GM21360 (cell line): ENCODE results near the gene HAUS2.
"Not testable (repeated sequence)": the region's sequence is repeated elsewhere in the genome, so short reads cannot be mapped to it uniquely, and the experiment has no call there.

Experiments used
- ATAC-seq: cut with Tn5 transposase; IDR thresholded peaks from one replicate; pipeline ENCODE4 v1.9.1; 2021; ENCODE audit warnings: mild to moderate bottlenecking, moderate library complexity; ENCODE audit not compliant: unreplicated experiment

HAUS2 gene

GRCh38 chr15:42548249-42549031 lies at the start of gene HAUS2, which contains the start of gene LRRC57:
HAUS2 (plus strand) TSS chr15:42548838; CDS start chr15:42548873, 35 bp downstream.
LRRC57 (minus strand) TSS chr15:42548793; CDS start chr15:42548434, 359 bp downstream.
- peak; percentile 81 for ATAC-seq

GRCh38 chr15:42499858-42500609 lies 48.6 kb upstream of the HAUS2 start:
- ATAC-seq = no peak

- no peak for ATAC-seq
Measured at GRCh38 chr15:42502477-42502876, 46.2 kb upstream of the HAUS2 start.

- no peak for ATAC-seq
Measured at GRCh38 chr15:42503825-42504224, 44.8 kb upstream of the HAUS2 start.

- ATAC-seq = peak; percentile 13
Measured at GRCh38 chr15:42504631-42505030, 44.0 kb upstream of the HAUS2 start.

- ATAC-seq = no peak
Measured at GRCh38 chr15:42507514-42507913, 41.1 kb upstream of the HAUS2 start.

- no peak for ATAC-seq
Measured at GRCh38 chr15:42508263-42508690, 40.4 kb upstream of the HAUS2 start.

GRCh38 chr15:42510258-42511006 lies 38.2 kb upstream of the HAUS2 start:
- no peak for ATAC-seq

GRCh38 chr15:42511007-42511391 lies 37.6 kb upstream of the HAUS2 start:
- no peak for ATAC-seq

- ATAC-seq = no peak
Measured at GRCh38 chr15:42523331-42523730, 25.3 kb upstream of the HAUS2 start.

- no peak for ATAC-seq
Measured at GRCh38 chr15:42528970-42529369, 19.7 kb upstream of the HAUS2 start.

- no peak for ATAC-seq
Measured at GRCh38 chr15:42533246-42533645, 15.4 kb upstream of the HAUS2 start.

GRCh38 chr15:42544853-42545629 lies 3.6 kb upstream of the HAUS2 start:
- ATAC-seq = no peak

GRCh38 chr15:42547918-42548248 lies 755 bp upstream of the HAUS2 start:
- ATAC-seq = peak; percentile 5

- peak; percentile 20 for ATAC-seq
Measured at GRCh38 chr15:42549032-42549491, 424 bp downstream of the HAUS2 start.

GRCh38 chr15:42549741-42550392 lies 1.2 kb downstream of the HAUS2 start:
- ATAC-seq = no peak

GRCh38 chr15:42553554-42553953 lies 4.9 kb downstream of the HAUS2 start:
- no peak for ATAC-seq

- ATAC-seq = not testable (repeated sequence)
Measured at GRCh38 chr15:42556550-42557207, 8.0 kb downstream of the HAUS2 start.

- ATAC-seq = no peak
Measured at GRCh38 chr15:42558739-42559138, 10.1 kb downstream of the HAUS2 start.
